ENCODE data around the gene PRND.
"Not testable (repeated sequence)": the region's sequence is repeated elsewhere in the genome, so short reads cannot be mapped to it uniquely, and the experiment has no call there.

PRND gene, protein sequence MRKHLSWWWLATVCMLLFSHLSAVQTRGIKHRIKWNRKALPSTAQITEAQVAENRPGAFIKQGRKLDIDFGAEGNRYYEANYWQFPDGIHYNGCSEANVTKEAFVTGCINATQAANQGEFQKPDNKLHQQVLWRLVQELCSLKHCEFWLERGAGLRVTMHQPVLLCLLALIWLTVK

DNA sequence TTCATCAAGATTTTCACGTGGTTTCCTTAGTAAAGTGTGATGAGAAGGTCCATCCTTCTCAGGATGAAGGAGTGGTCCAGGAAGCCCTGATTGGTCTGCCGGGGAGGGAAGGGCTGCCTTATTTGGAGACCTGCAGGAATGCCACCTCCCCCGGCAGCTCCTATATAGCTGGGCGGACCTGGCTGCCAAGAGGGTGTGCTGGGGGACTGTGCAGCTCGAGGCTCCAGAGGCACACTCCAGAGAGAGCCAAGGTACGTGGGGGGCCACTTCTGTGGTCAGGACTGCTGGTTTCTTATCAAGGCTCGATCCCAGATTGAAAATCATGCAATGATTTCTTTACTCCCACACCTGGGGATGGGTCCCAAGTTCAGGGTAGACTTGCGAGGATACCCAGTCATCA lies at the start of gene PRND:
TSS of gene PRND (plus strand) at position 191 of the 400 bp plus-strand sequence. CDS start 2,643 bp downstream, outside the sequence.
- no peak for DNase-seq

DNA sequence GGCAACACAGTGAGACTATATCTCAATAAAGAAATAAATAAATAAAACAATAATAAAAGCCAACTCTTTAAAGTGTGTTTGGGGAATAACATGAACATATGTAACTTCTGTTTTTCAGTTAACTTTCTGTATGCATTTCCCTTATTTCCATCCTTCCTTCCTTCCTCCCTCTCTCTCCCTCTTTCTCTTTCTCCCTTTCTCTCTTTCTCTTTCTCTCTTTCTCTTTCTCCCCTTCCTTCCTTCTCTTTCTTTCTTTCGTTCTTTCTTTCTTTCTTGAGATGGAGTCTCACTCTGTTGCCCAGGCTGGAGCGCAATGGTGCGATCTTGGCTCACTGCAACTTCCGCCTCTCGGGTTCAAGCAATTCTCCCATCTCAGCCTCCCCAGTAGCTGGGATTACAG lies 48.8 kb upstream of the PRND start:
- no peak for DNase-seq

DNA sequence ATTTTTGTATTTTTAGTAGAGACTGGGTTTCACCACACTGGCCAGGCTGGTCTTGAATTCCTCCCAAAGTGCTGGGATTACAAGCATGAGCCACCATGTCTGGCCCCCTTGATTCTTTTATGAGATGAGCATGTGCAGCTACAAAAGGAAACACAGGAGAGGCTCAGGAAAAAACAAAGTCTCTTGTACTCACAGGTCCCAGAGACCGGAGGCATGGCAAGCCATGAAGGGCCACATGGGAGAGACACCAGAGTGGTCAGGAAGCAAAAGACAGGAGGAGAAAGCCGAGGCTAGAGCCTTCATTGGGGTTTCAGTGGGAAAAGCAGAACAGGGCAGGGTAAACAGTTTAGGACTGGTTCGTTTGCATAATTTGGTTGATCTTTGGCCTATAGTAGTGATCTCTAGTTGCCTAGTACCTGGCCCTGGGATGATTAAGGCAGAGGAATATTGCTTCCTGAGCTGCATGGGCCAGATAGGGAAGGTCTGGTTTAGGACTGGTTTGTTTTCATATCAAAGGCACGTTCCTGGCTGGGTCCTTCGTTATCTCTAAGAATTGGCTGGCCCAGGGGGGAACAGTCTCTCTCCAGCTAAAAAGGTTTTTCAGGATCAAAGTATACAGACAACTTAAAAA lies 48.2 kb upstream of the PRND start:
- DNase-seq: no peak

DNA sequence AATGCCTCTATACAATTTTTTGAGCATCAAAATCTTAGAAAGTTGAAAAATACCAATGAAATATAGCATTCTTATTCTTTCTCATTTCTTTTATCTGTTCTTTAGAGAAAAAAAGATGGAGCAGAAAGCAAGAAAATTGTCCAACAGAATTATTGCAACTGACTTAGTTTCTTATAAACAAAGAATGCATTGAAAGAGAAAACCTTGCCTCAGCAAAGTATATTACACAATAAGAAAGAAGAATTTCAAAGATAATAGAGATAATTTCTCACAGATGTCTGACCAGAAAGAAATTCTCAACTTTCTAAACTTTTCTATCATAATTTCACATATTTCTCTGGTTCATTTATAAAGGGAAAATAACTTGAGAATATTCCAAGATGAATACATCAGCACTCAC lies 47.0 kb upstream of the PRND start:
- DNase-seq: no peak

DNA sequence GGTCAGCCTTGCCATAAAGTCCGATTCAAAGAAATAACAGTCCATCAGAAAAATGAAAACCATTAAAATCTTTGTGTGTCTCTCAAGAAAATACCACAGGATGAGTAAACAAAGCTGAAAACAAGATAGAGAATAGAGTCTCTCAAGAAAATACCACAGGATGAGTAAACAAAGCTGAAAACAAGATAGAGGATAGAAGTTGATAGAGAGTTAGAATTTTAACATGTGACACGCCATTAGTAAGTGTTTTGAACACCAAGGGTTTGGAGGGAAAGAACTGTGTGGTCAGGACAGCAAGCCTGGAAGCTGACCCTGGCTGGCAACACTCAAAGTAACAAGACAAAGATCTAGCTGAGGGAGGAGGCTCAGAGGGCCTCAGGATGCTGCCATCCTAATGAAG lies 43.9 kb upstream of the PRND start:
- DNase-seq: no peak

- DNase-seq: no peak
Measured at GRCh38 chr20:4681401-4681800, 40.3 kb upstream of the PRND start.

DNA sequence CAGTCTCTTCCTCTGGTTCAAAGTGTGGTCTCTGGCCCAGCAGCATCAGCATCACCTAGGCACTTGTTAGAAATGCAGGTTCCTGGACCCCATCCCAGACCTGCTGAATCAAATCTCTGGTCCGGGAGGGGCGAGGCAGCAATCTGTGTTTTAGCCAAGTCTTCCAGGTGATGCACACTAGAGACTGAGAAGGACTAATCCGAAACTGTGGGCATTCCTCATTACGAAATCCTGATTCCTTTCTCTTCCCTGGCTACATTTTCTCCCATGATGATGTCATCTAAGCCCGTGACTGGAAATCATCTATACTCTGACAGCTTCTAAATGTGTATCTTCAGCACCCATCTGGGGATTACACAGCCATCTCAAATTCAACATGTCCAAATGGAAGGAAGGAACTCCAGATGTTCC lies 39.7 kb upstream of the PRND start:
- no peak for DNase-seq

GRCh38 chr20:4682682-4683081 lies 39.0 kb upstream of the PRND start:
- DNase-seq: no peak

DNA sequence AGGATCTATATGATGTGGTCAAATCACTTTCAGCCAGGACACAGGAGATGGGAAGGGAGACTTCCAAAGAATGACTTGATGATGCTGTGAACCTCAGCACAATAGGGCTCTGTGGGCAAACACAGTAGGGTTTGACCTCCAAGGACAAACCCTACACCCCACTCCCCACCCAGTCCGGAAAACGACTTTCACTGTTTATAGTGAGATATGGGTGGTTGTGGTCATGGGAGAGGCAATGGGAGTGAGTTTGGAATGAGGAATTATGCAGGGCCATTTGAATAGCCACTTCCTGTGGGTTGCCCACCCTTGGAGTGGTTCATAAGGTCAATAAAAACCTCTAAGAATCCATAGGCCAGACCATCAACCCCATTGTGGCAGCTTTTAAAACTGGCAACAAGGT lies 38.4 kb upstream of the PRND start:
- no peak for DNase-seq

DNA sequence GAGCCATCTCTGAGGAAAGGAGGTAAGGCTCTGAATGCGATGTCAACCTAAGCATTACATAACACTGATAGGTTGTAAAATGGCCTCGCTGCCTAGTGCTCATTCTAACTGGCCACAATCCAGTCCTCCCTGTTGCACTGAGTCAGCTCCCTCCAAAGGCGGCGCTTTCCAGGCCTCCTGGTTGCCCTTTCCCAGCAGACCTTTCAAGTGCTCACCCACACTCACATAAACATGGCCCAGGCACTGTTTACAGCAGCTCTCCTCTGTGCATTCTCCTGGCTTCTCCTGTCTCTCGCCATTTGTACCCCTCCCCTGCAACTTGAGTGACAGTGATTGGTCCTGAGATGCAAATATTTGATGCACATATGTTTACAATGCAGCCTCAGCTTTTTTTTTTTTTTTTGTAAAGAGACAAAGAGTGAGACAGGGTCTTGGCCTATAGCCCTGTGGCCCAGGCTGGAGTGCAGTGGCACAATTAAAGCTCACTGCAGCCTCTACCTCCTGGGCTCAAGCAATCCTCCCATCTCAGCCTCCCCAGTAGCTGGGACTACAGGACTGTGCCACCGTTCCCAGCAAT lies 36.8 kb upstream of the PRND start:
- no peak for DNase-seq

- no peak for DNase-seq
Measured at GRCh38 chr20:4685923-4686221, 35.8 kb upstream of the PRND start.

DNA sequence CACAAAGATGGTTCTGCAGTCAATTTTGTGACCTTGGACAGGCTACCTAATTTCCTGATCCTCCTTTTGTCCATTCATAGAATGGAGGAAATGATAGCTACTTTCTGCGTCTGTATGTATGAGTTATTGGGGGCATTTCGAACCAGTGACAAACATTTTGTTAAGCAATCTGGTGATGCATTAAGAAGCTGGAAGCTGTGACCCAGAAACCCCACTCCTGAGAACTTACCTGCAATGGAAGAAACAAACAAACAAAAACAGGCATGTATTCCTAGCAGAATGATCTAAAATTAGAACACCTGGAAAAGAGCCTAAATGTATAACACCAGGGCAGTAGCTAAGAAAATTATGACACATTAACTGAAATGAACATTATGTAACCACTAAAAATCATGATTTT lies 33.4 kb upstream of the PRND start:
- no peak for DNase-seq

DNA sequence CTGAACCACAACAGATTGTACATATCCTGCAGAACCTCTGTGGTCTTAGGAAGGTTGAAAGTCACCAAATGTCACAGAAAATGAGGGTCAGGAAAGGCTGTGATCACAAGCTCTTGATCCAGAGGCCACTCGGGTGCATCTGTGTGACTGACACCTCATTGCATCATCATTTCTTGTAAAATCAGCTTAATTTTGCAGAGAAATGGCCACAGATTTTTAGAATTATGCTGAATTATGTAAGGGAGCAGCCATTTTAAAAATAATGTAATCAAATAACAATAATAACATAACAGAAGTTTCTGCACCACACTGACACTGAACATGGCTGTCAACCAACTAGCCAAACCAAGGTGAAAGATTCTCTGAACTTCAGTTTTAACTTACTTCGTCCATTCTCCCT lies 32.5 kb upstream of the PRND start:
- DNase-seq: no peak

GRCh38 chr20:4691753-4692152 lies 30.0 kb upstream of the PRND start:
- DNase-seq: no peak

DNA sequence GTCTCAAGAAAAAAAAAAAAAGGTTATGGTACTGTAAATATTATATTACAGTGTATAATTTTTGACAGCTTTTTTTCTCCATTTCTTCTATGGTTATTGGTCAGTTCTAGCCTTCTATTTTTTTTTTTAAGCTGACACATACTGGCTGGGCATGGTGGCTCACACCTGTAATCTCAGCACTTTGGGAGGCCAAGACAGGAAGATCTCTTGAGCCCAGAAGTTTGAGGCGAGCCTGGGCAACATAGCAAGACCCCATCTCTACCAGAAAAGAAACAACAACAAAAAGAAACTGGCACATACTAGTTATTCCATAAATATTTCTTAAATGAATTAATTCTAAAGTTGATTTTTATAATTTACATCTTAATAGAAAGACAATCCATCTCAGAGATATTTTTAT lies 27.6 kb upstream of the PRND start:
- no peak for DNase-seq

GRCh38 chr20:4697189-4697830 lies 24.4 kb upstream of the PRND start:
- no peak for DNase-seq

DNA sequence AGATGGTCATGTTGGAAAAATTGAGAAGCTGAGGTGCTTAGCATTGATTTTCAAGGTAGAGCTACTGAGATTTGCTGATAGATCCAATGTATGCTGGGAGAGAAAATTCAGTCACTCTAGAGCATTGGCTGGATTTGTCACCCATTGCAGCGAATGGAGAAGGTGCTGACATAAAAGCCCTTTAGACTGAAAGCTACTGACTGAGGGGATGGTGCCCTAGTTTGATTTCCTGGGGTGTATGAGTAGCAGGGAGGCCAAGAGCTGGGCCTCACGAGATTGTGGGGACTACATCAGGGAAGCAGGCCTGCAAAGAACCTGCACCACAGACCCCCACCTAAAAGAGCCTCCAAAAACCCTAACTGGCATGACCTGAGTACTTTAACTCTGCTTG lies 23.9 kb upstream of the PRND start:
- DNase-seq: no peak

DNA sequence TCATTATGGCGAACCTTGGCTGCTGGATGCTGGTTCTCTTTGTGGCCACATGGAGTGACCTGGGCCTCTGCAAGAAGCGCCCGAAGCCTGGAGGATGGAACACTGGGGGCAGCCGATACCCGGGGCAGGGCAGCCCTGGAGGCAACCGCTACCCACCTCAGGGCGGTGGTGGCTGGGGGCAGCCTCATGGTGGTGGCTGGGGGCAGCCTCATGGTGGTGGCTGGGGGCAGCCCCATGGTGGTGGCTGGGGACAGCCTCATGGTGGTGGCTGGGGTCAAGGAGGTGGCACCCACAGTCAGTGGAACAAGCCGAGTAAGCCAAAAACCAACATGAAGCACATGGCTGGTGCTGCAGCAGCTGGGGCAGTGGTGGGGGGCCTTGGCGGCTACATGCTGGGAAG lies 22.5 kb upstream of the PRND start:
- no peak for DNase-seq

- no peak for DNase-seq
Measured at GRCh38 chr20:4699957-4700356, 21.8 kb upstream of the PRND start.

- no peak for DNase-seq
Measured at GRCh38 chr20:4702562-4703280, 19.0 kb upstream of the PRND start.

GRCh38 chr20:4703281-4703676 lies 18.4 kb upstream of the PRND start:
- no peak for DNase-seq

- DNase-seq: not testable (repeated sequence)
Measured at GRCh38 chr20:4706941-4707340, 14.8 kb upstream of the PRND start.

DNA sequence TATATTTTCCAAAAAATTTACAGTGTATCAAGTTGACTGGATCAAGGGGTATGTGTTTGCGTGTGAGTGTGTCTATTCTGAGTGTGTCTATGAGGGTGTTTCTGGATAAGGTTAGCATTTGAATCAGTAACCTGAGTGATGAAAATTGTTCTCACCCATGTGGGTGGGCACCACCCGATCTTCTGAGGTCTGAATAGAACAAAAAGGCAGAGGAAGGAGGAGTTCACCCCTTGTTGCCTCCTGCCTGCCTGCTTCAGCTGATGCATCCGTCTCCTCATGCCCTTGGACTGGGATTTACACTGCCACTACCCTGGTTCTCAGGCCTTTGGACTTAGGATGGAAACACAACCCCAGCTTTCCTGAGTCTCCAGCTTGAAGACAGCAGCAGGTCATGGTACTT lies 13.7 kb upstream of the PRND start:
- no peak for DNase-seq

DNA sequence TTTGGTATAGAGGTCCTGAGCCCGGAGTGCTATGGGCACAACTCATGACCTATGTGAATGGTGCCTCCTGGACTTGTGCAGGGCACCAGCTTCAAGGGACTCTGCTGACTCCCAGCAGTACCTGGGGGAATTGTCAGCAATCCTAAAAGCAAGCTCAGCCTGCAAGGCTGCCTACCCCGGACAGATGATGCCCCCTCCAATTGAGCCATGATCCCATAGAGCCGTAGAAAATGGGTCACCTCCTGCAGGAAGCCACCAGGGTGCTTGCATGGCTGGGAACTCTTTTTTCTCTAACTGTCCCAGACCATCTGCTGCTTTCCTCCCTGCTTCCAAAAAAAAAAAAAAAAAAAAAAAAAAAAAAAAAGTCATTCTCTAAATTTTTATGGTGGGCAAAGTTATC lies 12.9 kb upstream of the PRND start:
- no peak for DNase-seq

Measured in AML-193 (cell line).